NOMO-1 treated with dmso at 0.1 percent for 144 hours (cell line): ENCODE measurements around the gene BRD4.
"Not testable (repeated sequence)": the region's sequence is repeated elsewhere in the genome, so short reads cannot be mapped to it uniquely, and the experiment has no call there.

Source experiments
- DNase-seq: peaks from one replicate; lab custom pipeline; 2025; ENCODE audit not compliant: unreplicated experiment; lab: John Stamatoyannopoulos, UW

BRD4 gene

GRCh38 chr19:15332311-15332996, at the start of gene BRD4:
TSS of gene BRD4 (minus strand) at chr19:15332539. CDS start at chr19:15273099, 59,440 bp downstream.
- peak; percentile 40 for DNase-seq

- DNase-seq, result no peak
Observed at GRCh38 chr19:15381864-15382263, 49.5 kb upstream of the BRD4 start.

- no peak for DNase-seq
Observed at GRCh38 chr19:15381429-15381828, 49.1 kb upstream of the BRD4 start.

DNA sequence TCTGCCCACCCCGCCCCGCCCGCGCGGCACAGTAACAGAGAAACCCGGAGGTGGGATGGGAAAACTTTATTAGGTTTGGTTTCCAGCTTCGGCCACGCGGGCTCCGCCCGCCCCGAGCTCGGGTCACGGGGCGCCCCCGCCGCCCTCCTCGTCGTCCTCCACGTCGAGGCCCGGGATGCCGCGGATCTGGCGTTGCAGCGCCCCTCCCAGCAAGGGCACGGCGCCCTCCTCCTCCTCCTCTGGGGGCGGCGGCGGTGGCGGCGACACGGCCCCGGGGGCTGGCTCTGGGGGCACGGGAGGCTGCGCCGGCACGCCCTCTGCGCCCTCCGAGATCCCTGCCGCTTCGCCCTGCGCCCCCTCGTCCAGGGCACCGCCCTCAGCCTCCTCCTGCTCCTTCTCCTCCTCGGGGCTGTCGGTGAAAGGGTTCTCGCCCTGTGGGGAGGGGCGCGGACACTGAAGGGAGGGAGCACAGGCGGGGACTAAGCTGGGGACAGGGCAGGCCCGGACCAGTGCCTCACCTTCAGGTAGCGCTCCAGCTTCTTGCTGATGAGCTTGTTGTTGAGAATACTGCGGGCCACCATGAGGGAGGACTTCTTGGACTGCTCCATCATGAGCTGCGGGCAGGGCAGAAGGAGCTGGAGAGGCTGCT, 47.8 kb upstream of the BRD4 start:
- peak; percentile 56 for DNase-seq

DNA sequence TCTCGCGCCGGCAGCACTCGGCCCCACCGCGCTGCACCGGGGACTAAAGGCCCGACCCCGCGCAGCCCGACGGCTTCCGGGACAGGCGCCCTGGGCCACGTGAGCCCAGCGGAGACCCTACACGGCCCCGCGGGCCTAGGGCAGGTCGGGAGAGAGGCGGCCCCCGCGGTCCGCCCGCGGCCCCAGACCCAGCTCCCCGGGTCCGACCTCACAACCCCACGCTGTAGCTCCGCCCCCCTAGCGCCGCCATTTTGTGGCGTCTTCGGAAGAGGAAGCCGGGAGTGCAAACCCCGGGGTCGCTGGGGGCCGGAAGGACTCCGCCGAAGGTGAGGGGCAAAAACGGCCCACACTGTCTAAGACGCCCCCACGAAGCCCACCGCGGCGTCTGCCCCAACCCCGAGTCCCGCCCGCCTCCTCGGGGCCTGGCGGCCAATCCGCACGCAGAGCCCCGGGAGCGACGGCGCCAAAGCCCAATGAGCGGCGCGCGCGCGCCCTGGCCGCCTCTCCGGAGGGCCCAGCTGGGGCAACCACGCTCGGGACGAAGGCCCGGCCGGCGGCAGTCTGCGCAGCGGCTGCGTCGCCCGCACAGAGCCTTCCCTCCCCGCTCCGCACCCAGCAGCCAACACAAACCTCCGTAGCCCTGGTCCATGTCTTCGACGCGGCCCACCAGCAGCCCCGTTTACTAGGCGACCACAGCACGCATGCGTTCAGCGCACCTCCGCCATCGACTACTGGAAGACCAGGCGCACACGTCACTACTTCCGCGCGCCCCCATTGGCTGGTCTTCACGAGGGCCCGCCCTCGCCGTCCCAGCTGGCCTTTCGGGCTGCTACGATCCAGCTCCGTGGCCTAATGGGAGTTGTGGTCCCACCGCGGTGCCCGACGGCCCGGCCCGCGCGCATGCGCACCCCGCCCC, 47.0 kb upstream of the BRD4 start, which contains the start of gene AKAP8:
AKAP8 (minus strand) TSS at position 705 of the 916 bp plus-strand sequence; CDS start at position 649, 56 bp downstream.
- DNase-seq, result peak; percentile 94

- peak; percentile 30 for DNase-seq
Observed at GRCh38 chr19:15378534-15379082, 46.3 kb upstream of the BRD4 start.

DNA sequence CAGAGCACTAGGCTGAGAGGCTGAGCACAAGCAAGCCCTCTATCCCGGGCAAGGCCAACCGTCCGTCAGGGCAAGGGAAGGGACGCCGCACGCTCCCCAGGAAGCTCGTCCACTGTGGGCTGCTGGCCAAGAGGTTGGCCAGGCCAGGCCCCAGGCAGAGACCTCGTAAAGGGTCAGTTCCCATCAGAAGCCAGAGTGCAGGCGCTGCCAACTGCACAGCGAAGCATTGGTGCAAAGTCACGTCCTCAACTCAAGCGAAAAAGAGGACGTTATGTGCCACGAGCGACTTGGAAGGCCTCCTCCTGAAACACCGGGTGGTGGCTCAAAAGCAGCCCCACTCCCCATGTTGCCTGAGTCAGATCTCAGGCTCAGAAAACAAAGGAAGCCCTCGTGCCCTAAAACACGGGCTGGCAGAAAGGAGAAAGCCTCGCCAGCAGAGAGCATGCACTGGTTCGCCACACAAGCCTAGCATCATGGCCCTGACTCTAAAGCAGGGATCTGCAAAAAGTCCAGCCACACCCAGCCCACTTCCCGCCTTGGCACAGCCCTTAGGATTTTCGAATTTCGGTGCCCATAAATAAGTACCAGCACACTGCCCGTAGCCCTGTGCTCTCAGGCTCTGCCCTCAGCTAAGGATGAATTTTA, 42.6 kb upstream of the BRD4 start:
- no peak for DNase-seq

- no peak for DNase-seq
Observed at GRCh38 chr19:15374105-15374651, 41.8 kb upstream of the BRD4 start.

DNA sequence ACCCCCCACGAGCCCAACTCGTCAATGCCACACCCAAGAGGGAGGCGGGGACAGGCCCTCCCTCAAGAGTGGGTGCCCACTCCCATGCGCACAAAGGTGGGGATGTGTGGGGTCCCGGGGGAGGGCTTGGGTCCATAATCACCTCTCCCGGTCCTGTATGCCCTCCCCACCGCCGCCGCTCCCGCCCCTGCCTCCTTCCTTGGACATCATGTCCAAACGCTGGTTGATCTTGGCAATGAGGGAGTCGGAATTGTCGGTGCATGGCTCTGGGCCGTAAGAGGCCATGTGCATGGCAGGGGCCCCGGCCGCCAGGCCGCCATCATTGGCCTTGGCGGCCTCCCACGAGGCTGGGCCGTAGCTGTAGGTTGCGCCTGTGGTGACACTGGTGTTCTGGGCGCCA, 41.3 kb upstream of the BRD4 start:
- DNase-seq, result no peak

GRCh38 chr19:15372891-15373301, 40.6 kb upstream of the BRD4 start:
- no peak for DNase-seq

GRCh38 chr19:15372470-15372869, 40.1 kb upstream of the BRD4 start:
- peak; percentile 66 for DNase-seq

GRCh38 chr19:15371786-15372380, 39.5 kb upstream of the BRD4 start:
- DNase-seq, result no peak

DNA sequence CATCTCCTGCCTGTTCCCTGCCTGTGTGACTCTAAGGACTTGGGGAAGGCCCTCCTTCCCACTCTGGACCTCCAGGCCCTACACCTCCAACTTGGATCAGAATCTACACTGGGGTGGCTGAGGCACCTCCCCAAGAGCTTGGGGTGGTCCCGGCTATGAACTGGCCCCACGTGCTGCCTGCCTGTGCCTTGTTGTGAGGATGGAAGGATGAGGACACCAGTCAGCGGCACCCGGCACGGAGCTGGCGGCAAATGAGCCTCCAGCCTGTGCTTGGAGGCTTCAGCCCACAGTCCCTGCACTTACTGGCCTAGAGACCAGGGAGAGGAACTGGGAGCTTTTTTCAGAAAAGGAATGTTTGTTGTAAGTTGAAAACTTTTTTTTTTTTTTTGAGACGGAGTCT, 38.8 kb upstream of the BRD4 start:
- DNase-seq, result no peak

GRCh38 chr19:15369594-15369891, 37.2 kb upstream of the BRD4 start:
- DNase-seq, result no peak

DNA sequence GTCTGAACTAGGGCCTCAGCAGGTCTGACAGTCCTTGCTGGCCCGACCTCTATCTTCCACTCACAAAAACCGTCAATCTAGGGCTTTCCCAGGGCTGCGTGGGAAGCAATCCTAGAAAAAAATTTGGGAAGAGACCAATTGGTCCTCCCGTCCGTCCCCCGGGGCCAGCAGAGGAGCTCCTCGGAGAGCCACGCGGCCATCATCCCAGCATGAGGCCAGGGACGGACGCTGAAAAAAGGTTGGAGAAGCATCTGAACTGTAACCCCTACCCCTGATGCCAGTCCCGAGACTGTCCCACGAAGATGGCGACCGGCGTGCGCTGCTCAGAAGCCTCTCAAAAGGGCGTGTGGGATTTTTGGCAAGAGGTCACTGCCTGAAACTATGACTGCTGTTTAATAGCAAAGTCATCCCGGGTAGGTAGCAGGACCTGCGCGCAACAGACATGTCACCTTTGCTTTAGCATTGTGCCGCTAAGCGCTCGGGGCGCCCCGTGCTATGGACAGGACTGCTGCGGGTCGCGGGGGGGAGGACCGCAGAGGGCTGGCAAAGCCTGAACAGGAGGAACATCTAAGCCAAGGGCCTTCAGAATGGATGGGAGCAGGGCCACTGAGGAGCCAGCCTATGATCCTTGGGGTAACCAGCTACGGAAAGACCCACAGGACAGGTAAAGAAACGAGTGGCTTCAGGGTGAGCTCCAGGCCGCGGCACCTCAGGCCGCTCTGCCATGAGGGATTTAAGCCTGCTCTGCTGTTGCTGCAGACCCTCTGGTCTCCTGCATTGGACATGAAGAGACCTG, 36.7 kb upstream of the BRD4 start:
- no peak for DNase-seq

GRCh38 chr19:15368051-15368632, 35.8 kb upstream of the BRD4 start:
- no peak for DNase-seq

- DNase-seq, result no peak
Observed at GRCh38 chr19:15367439-15367838, 35.1 kb upstream of the BRD4 start.

GRCh38 chr19:15365264-15365663, 32.9 kb upstream of the BRD4 start:
- no peak for DNase-seq

DNA sequence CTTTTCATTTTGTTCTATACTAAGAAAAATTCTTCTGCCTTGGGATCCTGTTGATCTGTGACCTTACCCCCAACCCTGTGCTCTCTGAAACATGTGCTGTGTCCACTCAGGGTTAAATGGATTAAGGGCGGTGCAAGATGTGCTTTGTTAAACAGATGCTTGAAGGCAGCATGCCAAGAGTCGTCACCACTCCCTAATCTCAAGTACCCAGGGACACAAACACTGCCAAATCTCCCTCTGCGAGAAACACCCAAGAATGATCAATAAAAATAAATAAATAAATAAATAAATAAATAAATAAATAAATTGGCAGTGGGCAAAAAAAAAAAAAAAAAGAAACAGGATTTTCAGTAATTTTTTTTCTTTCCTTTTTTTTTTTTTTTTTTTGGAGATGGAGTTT, 31.5 kb upstream of the BRD4 start:
- not testable (repeated sequence) for DNase-seq
